Vagina (tissue), 2 donors: ENCODE results near the gene FOSL1. TPM values are rescaled to one million over a fixed set of nuclear protein-coding genes. Genes with fewer than 3 reads are reported as not detected.

Experiments
- DNase-seq, 2 donors: peaks; one replicate each; pipeline ENCODE4 v3.0.0-alpha.2; 2017; ENCODE audit errors: extremely low spot score in 2 of 2
- H3K27ac ChIP-seq: fragments of 200-600 bp; sonication (generic); one replicate; pipeline ENCODE4 v1.5.1; 2019
- H3K27me3 ChIP-seq: fragments of 200-600 bp; sonication (generic); one replicate; pipeline ENCODE4 v1.5.1; 2019
- H3K36me3 ChIP-seq, 2 donors: fragments of 200-600 bp; sonication (generic); one replicate each; pipeline ENCODE4 v1.5.1; 2017 to 2019
- H3K4me1 ChIP-seq: fragments of 200-600 bp; sonication (generic); one replicate; pipeline ENCODE4 v1.5.1; 2019
- H3K4me3 ChIP-seq, 2 donors: fragments of 200-600 bp; sonication (generic); 1 replicate in 1 of 2; 2 replicates in 1 of 2; pipeline ENCODE4 v1.5.1; 2016 to 2019
- H3K9me3 ChIP-seq: fragments of 200-600 bp; sonication (generic); one replicate; pipeline ENCODE4 v1.5.1; 2019
- CTCF ChIP-seq, 3 experiments: fragments of 450-650 bp in 2 of 3; fragments of 200-600 bp in 1 of 3; sonication (generic) in 1 of 3; IDR thresholded peaks; one replicate each; pipeline ENCODE4 v1.5.1; 2017 to 2019; ENCODE audit warnings: antibody characterized with exemption in 3 of 3, mild to moderate bottlenecking in 2 of 3, moderate library complexity in 2 of 3
- POLR2A ChIP-seq, 2 donors: fragments of 450-650 bp; IDR thresholded peaks; one replicate each; pipeline ENCODE4 v1.6.1; 2017; ENCODE audit warnings: antibody characterized with exemption in 2 of 2, mild to moderate bottlenecking in 2 of 2, moderate library complexity in 2 of 2
- POLR2AphosphoS5 ChIP-seq, 2 donors: sonication (generic); formaldehyde crosslinking; IDR thresholded peaks; one replicate each; pipeline ENCODE4 v1.9.0; 2017; ENCODE audit warnings: antibody characterized with exemption in 2 of 2, mild to moderate bottlenecking in 2 of 2, low read depth in 1 of 2; ENCODE audit not compliant: insufficient read depth in 1 of 2
- intact Hi-C: fragments of 100-400 bp; cut with DNase I; formaldehyde crosslinking; loops from one replicate; pipeline ENCODE4 v1.15.1; 2023
- total RNA-seq: library from RNA; depleted of rRNA; stranded (reverse); fragments of >200 nt; gene quantifications from one replicate; pipeline ENCODE4 v1.2.3, GENCODE V29; 2016

The FOSL1 gene
- total RNA-seq, 1 donor from 2014 or later, result 20.9 TPM

- no peak for TF ChIP-seq CTCF (IDR thresholded peaks at IDR 0.05)
- TF ChIP-seq POLR2A (IDR thresholded peaks at IDR 0.05), result peak in 1 of 2 donors; percentile 89
- TF ChIP-seq POLR2AphosphoS5 (IDR thresholded peaks at IDR 0.05; ENCODE audit: insufficient read depth in 1 of 2, low read depth in 1 of 2), result peak in 1 of 2 donors; percentile 24
- Histone ChIP-seq H3K9me3 (no peaks in the 10 kb centered on the region), H3K36me3 (peaks cover 0 to 15% of the 10 kb centered on the region in 2 donors), H3K27ac (peak within 1 kb of the TSS; percentile 93), H3K27me3 (no peaks in the 10 kb centered on the region), H3K4me1 (peaks cover 60% of the 10 kb centered on the region), H3K4me3 (peak within 1 kb of the TSS; percentile 92)
- no peak for DNase-seq
- intact Hi-C loops, result loop anchor here (2.0 to 5.0 kb wide), 2 partner anchors 28 to 36 kb away; partner anchors contain the start of gene CCDC85B
These were observed 18.3 kb upstream of the FOSL1 start, which contains the start of gene C11orf68 for GRCh38 chr11:65918211-65919140. Gene C11orf68 (minus strand): TSS chr11:65919062. CDS start chr11:65919031, 31 bp downstream.

GRCh38 chr11:65917434-65918210 is 17.4 kb upstream of the FOSL1 start:
- Histone ChIP-seq H3K27me3 (no peaks in the 10 kb centered on the region), H3K4me3 (peak overlapping the region; percentile 92), H3K4me1 (peaks cover 68% of the 10 kb centered on the region), H3K9me3 (no peaks in the 10 kb centered on the region), H3K36me3 (peaks cover 0 to 9% of the 10 kb centered on the region in 2 donors), H3K27ac (peak overlapping the region; percentile 93)
- TF ChIP-seq CTCF (IDR thresholded peaks at IDR 0.05) (no peak), POLR2A (IDR thresholded peaks at IDR 0.05) (no peak), POLR2AphosphoS5 (IDR thresholded peaks at IDR 0.05; ENCODE audit: insufficient read depth in 1 of 2, low read depth in 1 of 2) (no peak)
- intact Hi-C loops, result loop anchor here (2.0 to 5.0 kb wide), 2 partner anchors 27 to 35 kb away; partner anchors contain the start of gene CCDC85B
- no peak for DNase-seq

DNA sequence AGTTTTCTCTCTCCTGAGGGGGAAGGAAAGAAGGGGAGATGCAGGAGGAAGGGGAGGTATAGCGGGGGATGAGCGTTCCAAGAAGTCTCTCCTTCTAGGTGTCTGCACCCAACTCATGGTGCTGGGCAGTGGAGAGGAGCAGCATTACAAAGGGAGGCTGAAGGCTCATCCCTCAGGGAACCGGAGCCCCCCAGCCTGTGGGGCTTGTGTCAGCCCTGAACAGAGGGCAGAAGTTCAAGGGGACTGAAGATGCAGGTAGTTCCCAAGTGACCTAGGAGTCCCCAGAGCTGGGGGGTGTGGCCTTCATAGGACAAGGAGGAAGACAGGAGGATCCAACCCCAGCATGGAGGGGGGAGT is 16.9 kb upstream of the FOSL1 start:
- intact Hi-C loops, result loop anchor here (5.0 kb wide), 1 partner anchor 35 kb away; no protein-coding TSS in a partner anchor
- H3K4me1 ChIP-seq, result peaks cover 74% of the 10 kb centered on the region
- peak overlapping the region; percentile 92 for H3K4me3 ChIP-seq

DNA sequence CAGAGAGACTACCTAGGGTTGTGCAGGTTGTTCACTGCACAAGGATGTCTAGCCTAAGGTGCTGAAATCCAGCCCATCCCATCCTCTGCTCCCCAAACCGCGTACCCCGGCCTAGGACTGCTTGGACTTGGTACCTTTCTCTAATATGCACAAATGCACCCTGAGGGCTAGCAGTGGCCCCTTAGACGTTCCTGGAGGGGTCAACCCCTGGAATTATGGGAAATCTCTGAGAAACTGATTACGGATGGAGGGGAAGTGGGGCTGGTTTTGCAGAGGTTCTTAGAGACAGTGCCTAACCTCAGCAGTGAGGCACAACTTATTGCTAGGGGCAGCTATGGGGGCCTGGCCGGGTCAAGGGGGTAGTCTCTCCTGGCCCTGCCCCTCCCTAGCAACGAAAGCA is 16.2 kb upstream of the FOSL1 start:
- DNase-seq, result no peak
- Histone ChIP-seq H3K4me3 (peak overlapping the region; percentile 13 to 26), H3K27ac (peak overlapping the region; percentile 93), H3K27me3 (no peaks in the 10 kb centered on the region), H3K4me1 (peaks cover 80% of the 10 kb centered on the region), H3K9me3 (no peaks in the 10 kb centered on the region), H3K36me3 (no peaks in the 10 kb centered on the region)
- no peak for TF ChIP-seq POLR2AphosphoS5 (IDR thresholded peaks at IDR 0.05; ENCODE audit: insufficient read depth in 1 of 2, low read depth in 1 of 2)
- no peak for TF ChIP-seq CTCF (IDR thresholded peaks at IDR 0.05)
- TF ChIP-seq POLR2A (IDR thresholded peaks at IDR 0.05), result no peak
- intact Hi-C loops, result loop anchor here (5.0 kb wide), 1 partner anchor 34 kb away; no protein-coding TSS in a partner anchor

More for the DNA sequence above, 16.9 kb upstream of the FOSL1 start:
- no peaks in the 10 kb centered on the region for H3K9me3 ChIP-seq
- H3K27me3 ChIP-seq, result no peaks in the 10 kb centered on the region
- no peak for DNase-seq
- peaks cover 0 to 4% of the 10 kb centered on the region in 2 donors for H3K36me3 ChIP-seq
- no peak for TF ChIP-seq POLR2A (IDR thresholded peaks at IDR 0.05)
- no peak for TF ChIP-seq CTCF (IDR thresholded peaks at IDR 0.05)
- no peak for TF ChIP-seq POLR2AphosphoS5 (IDR thresholded peaks at IDR 0.05; ENCODE audit: insufficient read depth in 1 of 2, low read depth in 1 of 2)
- H3K27ac ChIP-seq, result peak overlapping the region; percentile 93
